ENCODE measurements around the gene MMP12.

The MMP12 gene

GRCh38 chr11:102849311-102849710 lies 25.5 kb downstream of the MMP12 start:
- FAIRE-seq = no peak

DNA sequence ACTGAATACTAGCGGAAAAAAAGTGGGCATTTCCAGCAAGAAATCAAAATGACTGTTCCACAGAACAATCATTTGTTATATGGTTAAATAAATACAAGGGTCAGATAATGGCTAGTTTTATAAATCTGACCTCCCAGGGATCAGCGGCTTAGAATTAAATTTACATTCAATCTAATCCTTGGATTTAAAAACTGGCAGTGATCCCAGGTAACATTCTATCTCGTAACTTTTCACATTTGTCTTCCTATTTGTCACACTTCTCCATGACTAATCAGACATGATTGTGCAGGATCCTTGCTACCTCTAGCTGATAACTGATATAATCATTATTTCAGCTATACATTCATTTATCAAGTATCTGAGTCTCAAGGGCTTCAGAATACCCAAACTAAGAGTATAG lies 28.5 kb downstream of the MMP12 start:
- no peak for FAIRE-seq

- no peak for FAIRE-seq
Measured at GRCh38 chr11:102843489-102843888, 31.3 kb downstream of the MMP12 start, which contains the start of gene MMP3. Gene MMP3, minus strand, starts transcription at chr11:102843609. Its CDS starts 63 bp downstream, at chr11:102843546.

DNA sequence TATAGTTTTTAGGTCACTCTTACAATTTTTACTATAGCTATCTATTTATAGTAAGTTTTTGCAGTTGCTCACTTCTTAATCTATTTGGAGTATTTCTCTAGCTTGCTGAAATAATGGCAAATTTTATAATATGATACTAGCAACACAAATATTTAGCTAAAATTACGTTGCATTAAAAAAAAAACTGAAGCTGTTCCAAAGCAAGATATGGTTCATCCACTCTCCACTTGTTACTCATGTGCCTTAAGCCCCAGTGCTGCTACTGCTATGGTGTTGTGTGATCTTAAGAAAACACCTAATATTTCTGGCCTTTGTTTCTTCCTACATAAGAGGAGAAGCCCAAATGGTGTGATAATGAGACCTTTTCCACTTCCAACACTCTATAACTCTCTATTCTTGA lies 31.9 kb downstream of the MMP12 start:
- no peak for FAIRE-seq

DNA sequence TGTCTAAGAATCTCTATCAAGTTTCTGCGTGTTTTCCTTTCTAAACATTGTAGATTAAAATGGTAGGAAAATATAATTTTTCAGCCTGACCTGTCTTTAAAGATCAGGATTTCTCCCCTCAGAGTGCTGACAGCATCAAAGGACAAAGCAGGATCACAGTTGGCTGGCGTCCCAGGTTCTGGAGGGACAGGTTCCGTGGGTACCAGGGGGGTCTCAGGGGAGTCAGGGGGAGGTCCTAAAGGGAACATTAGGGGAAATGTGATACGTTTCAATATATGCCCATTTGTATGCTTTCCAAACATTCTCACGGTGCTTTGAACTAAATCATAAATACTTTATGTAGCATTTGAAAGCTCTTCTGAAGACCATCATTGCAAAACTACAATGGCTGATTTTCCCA lies 34.8 kb downstream of the MMP12 start:
- no peak for FAIRE-seq

GRCh38 chr11:102837646-102838045 lies 37.1 kb downstream of the MMP12 start:
- no peak for FAIRE-seq

DNA sequence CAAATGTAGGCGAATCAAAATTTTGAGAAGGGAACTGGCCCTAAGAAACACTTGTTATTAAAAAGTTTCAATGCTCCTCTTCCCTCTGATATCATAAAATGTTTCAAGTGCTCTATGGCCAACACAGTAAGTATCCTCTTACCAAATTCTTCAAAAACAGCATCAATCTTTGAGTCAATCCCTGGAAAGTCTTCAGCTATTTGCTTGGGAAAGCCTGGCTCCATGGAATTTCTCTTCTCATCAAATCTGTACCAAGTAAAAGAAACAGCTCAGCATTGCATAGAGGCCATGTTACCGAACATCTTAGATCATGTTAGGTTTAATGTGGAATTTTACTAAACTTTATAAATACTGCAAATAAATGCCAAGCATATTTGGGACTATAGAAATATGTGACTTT lies 37.6 kb downstream of the MMP12 start:
- FAIRE-seq = no peak

DNA sequence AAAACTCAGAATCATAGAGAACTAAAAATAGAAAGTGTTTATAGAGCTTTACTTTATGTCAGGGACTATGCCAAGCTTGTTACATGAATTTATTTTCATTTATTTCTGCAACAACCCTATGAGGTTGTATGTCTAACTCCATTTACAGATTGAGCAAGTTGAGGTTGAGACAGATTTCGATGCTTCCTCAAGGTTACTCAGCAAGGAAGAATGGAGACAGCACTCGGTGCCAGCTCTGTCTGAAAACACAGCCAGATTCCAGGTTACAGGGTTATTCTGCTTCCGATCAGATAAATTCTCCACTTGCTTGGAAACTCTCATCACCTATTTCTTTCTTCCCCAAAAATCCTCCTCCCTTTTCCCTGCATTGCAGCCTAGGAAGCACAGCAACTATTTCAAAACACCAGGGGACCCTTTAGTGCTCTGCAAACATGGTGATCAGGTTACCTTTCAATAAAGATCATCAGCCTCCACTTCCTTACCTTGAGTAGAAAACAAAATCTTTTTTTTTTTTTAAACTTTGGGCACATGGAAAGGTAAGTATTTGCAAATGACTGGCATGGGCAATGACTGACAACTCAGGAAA lies 38.4 kb downstream of the MMP12 start:
- FAIRE-seq = no peak

DNA sequence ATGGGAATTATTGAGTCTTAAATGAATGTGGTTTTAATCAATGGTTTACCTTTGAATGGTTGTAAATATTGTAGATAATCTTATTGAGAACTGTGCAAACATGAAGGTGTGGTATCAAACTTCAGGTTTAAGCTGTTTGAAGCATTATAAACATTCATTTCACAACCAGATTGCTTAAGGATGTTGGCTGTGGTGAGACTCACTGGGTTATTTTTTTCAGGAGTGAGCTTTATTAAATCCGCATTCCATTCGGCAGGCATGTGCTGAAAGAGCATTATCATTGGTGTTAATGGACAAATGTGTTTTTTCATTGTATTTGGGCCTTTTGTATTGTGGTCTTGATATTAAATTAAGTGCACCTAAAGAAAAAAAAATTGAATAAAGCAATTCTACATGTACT lies 41.1 kb downstream of the MMP12 start:
- FAIRE-seq = no peak

GRCh38 chr11:102832612-102833011 lies 42.2 kb downstream of the MMP12 start:
- FAIRE-seq = no peak

- FAIRE-seq = no peak
Measured at GRCh38 chr11:102831489-102832440, 43.0 kb downstream of the MMP12 start.

DNA sequence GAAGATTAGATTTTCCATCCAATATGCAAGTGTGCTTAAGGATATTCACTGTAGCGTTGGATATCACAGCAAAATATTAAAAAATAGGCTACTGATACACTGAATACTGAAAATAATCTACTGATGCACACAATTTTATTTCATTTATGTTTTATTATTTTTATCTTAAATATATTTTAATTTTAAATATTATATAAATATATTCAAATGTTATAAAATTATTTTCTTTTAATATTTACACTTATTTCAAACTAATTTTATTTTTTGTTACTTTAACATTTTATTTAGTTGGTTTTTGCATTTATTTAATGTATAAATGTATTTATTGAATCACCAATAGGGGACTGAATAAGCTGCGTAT lies 43.7 kb downstream of the MMP12 start:
- FAIRE-seq = peak; percentile 45

GRCh38 chr11:102830001-102830727 lies 44.6 kb downstream of the MMP12 start:
- no peak for FAIRE-seq

DNA sequence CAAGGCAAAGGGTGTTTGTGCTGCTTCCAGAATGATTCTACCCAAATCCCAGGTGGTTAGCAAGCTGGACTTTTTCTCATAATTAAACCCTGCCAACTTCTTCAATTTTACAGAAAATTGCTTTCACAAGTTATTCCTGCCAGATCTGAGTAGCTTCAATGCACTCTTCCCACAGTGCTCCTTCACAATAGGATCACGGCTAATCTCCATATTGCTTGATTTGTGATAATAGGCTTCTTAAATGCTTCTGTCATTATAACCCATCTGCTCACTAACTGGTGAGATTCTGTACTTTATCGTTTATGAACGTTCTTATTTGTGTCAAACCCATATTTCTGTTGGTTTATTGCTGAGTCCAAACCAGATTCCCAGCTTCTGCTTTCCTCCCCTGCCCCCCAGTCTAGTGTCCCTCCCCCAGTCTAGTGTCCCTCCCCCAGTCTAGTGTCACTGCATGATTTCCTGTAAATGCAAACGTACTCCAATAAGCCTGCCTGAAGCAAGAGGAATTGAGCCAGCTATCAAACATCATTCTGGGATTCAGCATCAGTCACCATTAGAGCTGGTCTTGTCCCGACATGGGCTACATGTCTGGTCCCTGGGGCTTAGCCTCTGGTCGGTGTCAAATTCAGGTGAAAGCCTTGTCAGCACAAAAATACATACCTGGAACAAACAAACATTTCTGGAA lies 45.3 kb downstream of the MMP12 start:
- no peak for FAIRE-seq

GRCh38 chr11:102824556-102824955 lies 50.2 kb downstream of the MMP12 start:
- FAIRE-seq = no peak

DNA sequence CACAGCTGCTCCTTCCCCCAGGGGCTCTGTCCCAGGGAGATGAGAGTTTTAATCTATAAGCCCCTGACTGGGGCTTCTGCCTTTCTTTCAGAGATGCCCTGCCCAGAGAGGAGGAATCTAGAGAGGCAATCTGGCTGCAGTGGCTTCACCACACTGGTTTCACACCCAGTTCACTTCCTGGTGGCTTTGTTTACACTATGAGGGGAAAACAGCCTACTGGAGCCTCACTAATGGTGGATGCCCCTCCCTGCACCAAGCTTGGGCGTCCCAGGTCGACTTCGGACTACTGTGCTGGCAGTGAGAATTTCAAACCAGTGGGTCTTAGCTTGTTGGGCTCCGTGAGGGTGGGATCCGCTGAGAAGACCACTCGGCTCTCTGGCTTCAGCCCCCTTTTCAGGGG lies 55.3 kb downstream of the MMP12 start:
- FAIRE-seq = no peak

DNA sequence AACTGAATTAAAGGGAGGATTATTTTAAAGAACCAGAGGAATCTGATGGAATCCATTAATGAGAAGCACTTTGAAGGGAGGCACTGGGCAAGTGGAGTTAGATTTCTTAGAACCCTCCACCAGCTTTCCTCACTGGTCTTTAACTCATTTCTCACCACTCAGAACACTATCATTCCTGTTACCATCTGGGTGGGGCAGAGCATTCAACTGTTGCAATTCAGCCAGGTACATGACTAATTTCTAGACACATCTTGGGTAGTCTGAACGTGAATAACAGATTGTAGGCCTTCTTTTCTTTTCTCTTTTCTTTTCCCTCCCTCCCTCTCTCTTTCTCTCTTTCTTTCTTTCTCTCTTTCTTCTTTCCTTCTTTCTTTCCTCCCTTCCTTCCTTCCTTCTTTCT lies 61.3 kb downstream of the MMP12 start:
- FAIRE-seq = no peak

Data from colon (tissue), 2 donors.